ENCODE measurements around the gene CTNNA1.
"Not testable (repeated sequence)": the region's sequence is repeated elsewhere in the genome, so short reads cannot be mapped to it uniquely, and the experiment has no call there.

The CTNNA1 gene

GRCh38 chr5:138748630-138749081 is 4.6 kb upstream of the CTNNA1 start:
- Histone ChIP-seq H3K36me3 (ENCODE audit: insufficient read depth, low read length) (no peaks in the 10 kb centered on the region), H3K27ac (ENCODE audit: low read depth, low read length) (no peak overlapping the region), H3K9me3 (ENCODE audit: low read length) (no peaks in the 10 kb centered on the region), H3K9ac (ENCODE audit: low read length) (no peak overlapping the region), H3K27me3 (ENCODE audit: control insufficient read depth in 1 of 2, insufficient read depth in 2 of 2, low read length in 2 of 2) (no peaks in the 10 kb centered on the region), H3K4me3 (ENCODE audit: low read depth in 1 of 2, low read length in 2 of 2) (no peak overlapping the region), H3K4me1 (ENCODE audit: insufficient read depth, low read length) (peaks cover 4% of the 10 kb centered on the region)

- peaks cover 19% of the 10 kb centered on the region for H3K4me1 ChIP-seq (ENCODE audit: insufficient read depth, low read length)
- not testable (repeated sequence) for H3K27me3 ChIP-seq (ENCODE audit: control insufficient read depth in 1 of 2, insufficient read depth in 2 of 2, low read length in 2 of 2); H3K27ac ChIP-seq (ENCODE audit: low read depth, low read length); H3K4me3 ChIP-seq (ENCODE audit: low read depth in 1 of 2, low read length in 2 of 2); H3K9me3 ChIP-seq (ENCODE audit: low read length); H3K9ac ChIP-seq (ENCODE audit: low read length); H3K36me3 ChIP-seq (ENCODE audit: insufficient read depth, low read length)
These were observed 1.9 kb upstream of the CTNNA1 start for GRCh38 chr5:138751344-138751743.

- no peaks in the 10 kb centered on the region for H3K36me3 ChIP-seq (ENCODE audit: insufficient read depth, low read length)
- no peaks in the 10 kb centered on the region for H3K9me3 ChIP-seq (ENCODE audit: low read length)
- peak overlapping the region; percentile 76 to 77 for H3K4me3 ChIP-seq (ENCODE audit: low read depth in 1 of 2, low read length in 2 of 2)
- peak overlapping the region; percentile 90 for H3K9ac ChIP-seq (ENCODE audit: low read length)
- H3K27me3 ChIP-seq (ENCODE audit: control insufficient read depth in 1 of 2, insufficient read depth in 2 of 2, low read length in 2 of 2), result no peaks in the 10 kb centered on the region
- peak overlapping the region; percentile 98 for H3K27ac ChIP-seq (ENCODE audit: low read depth, low read length)
- peaks cover 29% of the 10 kb centered on the region for H3K4me1 ChIP-seq (ENCODE audit: insufficient read depth, low read length)
These were observed 779 bp upstream of the CTNNA1 start for GRCh38 chr5:138752341-138752950.

GRCh38 chr5:138753794-138754698 is 821 bp downstream of the CTNNA1 start:
- Histone ChIP-seq H3K27me3 (ENCODE audit: control insufficient read depth in 1 of 2, insufficient read depth in 2 of 2, low read length in 2 of 2) (no peaks in the 10 kb centered on the region), H3K27ac (ENCODE audit: low read depth, low read length) (peak overlapping the region; percentile 98), H3K4me3 (ENCODE audit: low read depth in 1 of 2, low read length in 2 of 2) (peak overlapping the region; percentile 85 to 93), H3K9ac (ENCODE audit: low read length) (peak overlapping the region; percentile 82), H3K4me1 (ENCODE audit: insufficient read depth, low read length) (peaks cover 31% of the 10 kb centered on the region), H3K36me3 (ENCODE audit: insufficient read depth, low read length) (no peaks in the 10 kb centered on the region), H3K9me3 (ENCODE audit: low read length) (no peaks in the 10 kb centered on the region)

GRCh38 chr5:138754699-138755057 is 1.5 kb downstream of the CTNNA1 start:
- peak overlapping the region in 1 of 2 donors; percentile 85 for H3K4me3 ChIP-seq (ENCODE audit: low read depth in 1 of 2, low read length in 2 of 2)
- H3K9me3 ChIP-seq (ENCODE audit: low read length), result no peaks in the 10 kb centered on the region
- peak overlapping the region; percentile 82 for H3K9ac ChIP-seq (ENCODE audit: low read length)
- peaks cover 31% of the 10 kb centered on the region for H3K4me1 ChIP-seq (ENCODE audit: insufficient read depth, low read length)
- no peaks in the 10 kb centered on the region for H3K36me3 ChIP-seq (ENCODE audit: insufficient read depth, low read length)
- no peaks in the 10 kb centered on the region for H3K27me3 ChIP-seq (ENCODE audit: control insufficient read depth in 1 of 2, insufficient read depth in 2 of 2, low read length in 2 of 2)
- H3K27ac ChIP-seq (ENCODE audit: low read depth, low read length), result peak overlapping the region; percentile 98

GRCh38 chr5:138755084-138755748 is 2.0 kb downstream of the CTNNA1 start:
- no peaks in the 10 kb centered on the region for H3K27me3 ChIP-seq (ENCODE audit: control insufficient read depth in 1 of 2, insufficient read depth in 2 of 2, low read length in 2 of 2)
- H3K4me1 ChIP-seq (ENCODE audit: insufficient read depth, low read length), result peaks cover 31% of the 10 kb centered on the region
- H3K4me3 ChIP-seq (ENCODE audit: low read depth in 1 of 2, low read length in 2 of 2), result peak overlapping the region in 1 of 2 donors; percentile 85
- peak overlapping the region; percentile 11 for H3K9ac ChIP-seq (ENCODE audit: low read length)
- H3K9me3 ChIP-seq (ENCODE audit: low read length), result no peaks in the 10 kb centered on the region
- peak overlapping the region; percentile 98 for H3K27ac ChIP-seq (ENCODE audit: low read depth, low read length)
- no peaks in the 10 kb centered on the region for H3K36me3 ChIP-seq (ENCODE audit: insufficient read depth, low read length)

GRCh38 chr5:138757061-138757776 is 4.0 kb downstream of the CTNNA1 start:
- Histone ChIP-seq H3K27me3 (ENCODE audit: control insufficient read depth in 1 of 2, insufficient read depth in 2 of 2, low read length in 2 of 2) (no peaks in the 10 kb centered on the region), H3K9me3 (ENCODE audit: low read length) (no peaks in the 10 kb centered on the region), H3K4me3 (ENCODE audit: low read depth in 1 of 2, low read length in 2 of 2) (no peak overlapping the region), H3K4me1 (ENCODE audit: insufficient read depth, low read length) (peaks cover 35% of the 10 kb centered on the region), H3K36me3 (ENCODE audit: insufficient read depth, low read length) (no peaks in the 10 kb centered on the region), H3K9ac (ENCODE audit: low read length) (no peak overlapping the region), H3K27ac (ENCODE audit: low read depth, low read length) (no peak overlapping the region)

- H3K27me3 ChIP-seq (ENCODE audit: control insufficient read depth in 1 of 2, insufficient read depth in 2 of 2, low read length in 2 of 2), result no peaks in the 10 kb centered on the region
- no peaks in the 10 kb centered on the region for H3K36me3 ChIP-seq (ENCODE audit: insufficient read depth, low read length)
- no peak overlapping the region for H3K9ac ChIP-seq (ENCODE audit: low read length)
- H3K27ac ChIP-seq (ENCODE audit: low read depth, low read length), result no peak overlapping the region
- peaks cover 32% of the 10 kb centered on the region for H3K4me1 ChIP-seq (ENCODE audit: insufficient read depth, low read length)
- H3K4me3 ChIP-seq (ENCODE audit: low read depth in 1 of 2, low read length in 2 of 2), result no peak overlapping the region
- no peaks in the 10 kb centered on the region for H3K9me3 ChIP-seq (ENCODE audit: low read length)
These were observed 7.4 kb downstream of the CTNNA1 start for GRCh38 chr5:138760448-138761110.

GRCh38 chr5:138761115-138761514 is 7.9 kb downstream of the CTNNA1 start:
- not testable (repeated sequence) for H3K36me3 ChIP-seq (ENCODE audit: insufficient read depth, low read length); H3K4me3 ChIP-seq (ENCODE audit: low read depth in 1 of 2, low read length in 2 of 2); H3K27ac ChIP-seq (ENCODE audit: low read depth, low read length); H3K27me3 ChIP-seq (ENCODE audit: control insufficient read depth in 1 of 2, insufficient read depth in 2 of 2, low read length in 2 of 2); H3K9ac ChIP-seq (ENCODE audit: low read length); H3K9me3 ChIP-seq (ENCODE audit: low read length)
- H3K4me1 ChIP-seq (ENCODE audit: insufficient read depth, low read length), result peaks cover 30% of the 10 kb centered on the region

- H3K9ac ChIP-seq (ENCODE audit: low read length); H3K36me3 ChIP-seq (ENCODE audit: insufficient read depth, low read length); H3K27me3 ChIP-seq (ENCODE audit: control insufficient read depth in 1 of 2, insufficient read depth in 2 of 2, low read length in 2 of 2); H3K4me3 ChIP-seq (ENCODE audit: low read depth in 1 of 2, low read length in 2 of 2); H3K27ac ChIP-seq (ENCODE audit: low read depth, low read length); H3K9me3 ChIP-seq (ENCODE audit: low read length): not testable (repeated sequence)
- peaks cover 28% of the 10 kb centered on the region for H3K4me1 ChIP-seq (ENCODE audit: insufficient read depth, low read length)
These were observed 8.4 kb downstream of the CTNNA1 start for GRCh38 chr5:138761670-138762069.

Data from muscle layer of colon (tissue), 2 donors.